DOHH2 (cell line): ENCODE results near the gene COPE.

Experiments
- H3F3A ChIP-seq: fragments of 200-600 bp; sonication (generic), shearing (Covaris generic); 2 replicates; pipeline ENCODE4 v1.6.0; 2016; ENCODE audit warnings: antibody characterized with exemption, mild to moderate bottlenecking; ENCODE audit not compliant: control insufficient read depth, insufficient read depth
- H3K27ac ChIP-seq: fragments of 200-600 bp; sonication (generic); 2 replicates; pipeline ENCODE4 v1.5.1; 2014; ENCODE audit warnings: low read depth, mild to moderate bottlenecking, low read length, moderate library complexity
- H3K27me3 ChIP-seq: fragments of 200-600 bp; sonication (generic); 2 replicates; pipeline ENCODE4 v1.6.1; 2014; ENCODE audit warnings: mild to moderate bottlenecking, low read length, mixed read lengths; ENCODE audit not compliant: control insufficient read depth
- H3K36me3 ChIP-seq: fragments of 200-600 bp; sonication (generic); 2 replicates; pipeline ENCODE4 v1.6.1; 2014; ENCODE audit warnings: mild to moderate bottlenecking, low read length, moderate library complexity, mixed read lengths; ENCODE audit not compliant: control insufficient read depth
- H3K4me1 ChIP-seq: fragments of 200-600 bp; sonication (generic); 2 replicates; pipeline ENCODE4 v1.6.1; 2014; ENCODE audit warnings: mild to moderate bottlenecking, low read length, mixed read lengths; ENCODE audit not compliant: control insufficient read depth
- H3K4me2 ChIP-seq: fragments of 200-600 bp; sonication (generic); 2 replicates; pipeline ENCODE4 v1.6.0; 2014; ENCODE audit warnings: mild to moderate bottlenecking, low read length, moderate library complexity
- H3K4me3 ChIP-seq: fragments of 200-600 bp; sonication (generic); 2 replicates; pipeline ENCODE4 v1.5.1; 2014; ENCODE audit warnings: mild to moderate bottlenecking, low read length, mixed read lengths
- H3K79me2 ChIP-seq: fragments of 200-600 bp; sonication (generic); 2 replicates; pipeline ENCODE4 v1.6.1; 2014; ENCODE audit warnings: mild to moderate bottlenecking, low read length, mixed read lengths; ENCODE audit not compliant: control insufficient read depth
- H3K9me2 ChIP-seq: fragments of 200-600 bp; sonication (generic); replicated peaks from 2 replicates; pipeline ENCODE4 v1.6.1; 2014; ENCODE audit warnings: mild to moderate bottlenecking, low read length, mixed read lengths; ENCODE audit not compliant: control insufficient read depth
- H3K9me3 ChIP-seq: fragments of 200-600 bp; sonication (generic); 2 replicates; pipeline ENCODE4 v1.6.1; 2014; ENCODE audit warnings: antibody characterized with exemption, low read length, mixed read lengths; ENCODE audit not compliant: control insufficient read depth, insufficient read depth
- H4K20me1 ChIP-seq: fragments of 200-600 bp; sonication (generic); 2 replicates; pipeline ENCODE4 v1.6.0; 2014; ENCODE audit warnings: low read depth, mild to moderate bottlenecking, antibody characterized with exemption, low read length, moderate library complexity; ENCODE audit not compliant: control insufficient read depth, insufficient read depth
- EZH2phosphoT487 ChIP-seq: fragments of 200-600 bp; sonication (generic); IDR thresholded peaks from 2 replicates; pipeline ENCODE4 v1.6.1; 2017; ENCODE audit warnings: borderline replicate concordance, mild to moderate bottlenecking, antibody characterized with exemption, low read length, moderate library complexity, mixed read lengths
- TF ChIP-seq, protein P1 (sequence below): fragments of 200-600 bp; sonication (generic); IDR thresholded peaks from one replicate; pipeline ENCODE4 v1.5.1; 2014; ENCODE audit warnings: antibody characterized with exemption, mild to moderate bottlenecking, low read depth, low read length; ENCODE audit not compliant: poor library complexity, severe bottlenecking

Gene COPE

DNA sequence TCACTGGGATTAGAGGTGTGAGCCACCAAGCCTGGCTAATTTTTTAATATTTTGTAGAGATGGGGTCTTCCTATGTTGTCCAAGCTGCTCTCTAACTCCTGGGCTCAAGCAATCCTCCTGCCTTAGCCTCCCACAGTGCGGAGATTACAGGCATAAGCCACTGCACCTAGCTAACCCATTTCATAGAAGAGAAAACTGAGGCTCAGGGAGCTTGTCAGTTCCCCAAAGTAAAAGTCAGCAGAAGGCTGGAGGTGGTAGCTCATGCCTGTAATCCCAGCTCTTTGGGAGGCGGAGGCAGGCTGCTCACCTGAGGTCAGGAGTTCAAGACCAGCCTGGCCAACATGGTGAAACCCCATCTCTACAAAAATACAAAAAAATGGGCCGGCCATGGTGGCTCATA lies 30.7 kb upstream of the COPE start:
- Histone ChIP-seq H3K9me2 (no peaks in the 10 kb centered on the region), H3K4me1 (peaks cover 23% of the 10 kb centered on the region), H3K27me3 (peaks cover 4% of the 10 kb centered on the region), H3K9me3 (no peaks in the 10 kb centered on the region), H3K4me2 (no peak overlapping the region), H3K27ac (no peak overlapping the region), H3F3A (no peaks in the 10 kb centered on the region), H3K4me3 (no peak overlapping the region), H3K79me2 (no peaks in the 10 kb centered on the region), H3K36me3 (no peaks in the 10 kb centered on the region), H4K20me1 (no peaks in the 10 kb centered on the region)
- no peak for TF ChIP-seq EZH2phosphoT487
- TF ChIP-seq, protein P1, sequence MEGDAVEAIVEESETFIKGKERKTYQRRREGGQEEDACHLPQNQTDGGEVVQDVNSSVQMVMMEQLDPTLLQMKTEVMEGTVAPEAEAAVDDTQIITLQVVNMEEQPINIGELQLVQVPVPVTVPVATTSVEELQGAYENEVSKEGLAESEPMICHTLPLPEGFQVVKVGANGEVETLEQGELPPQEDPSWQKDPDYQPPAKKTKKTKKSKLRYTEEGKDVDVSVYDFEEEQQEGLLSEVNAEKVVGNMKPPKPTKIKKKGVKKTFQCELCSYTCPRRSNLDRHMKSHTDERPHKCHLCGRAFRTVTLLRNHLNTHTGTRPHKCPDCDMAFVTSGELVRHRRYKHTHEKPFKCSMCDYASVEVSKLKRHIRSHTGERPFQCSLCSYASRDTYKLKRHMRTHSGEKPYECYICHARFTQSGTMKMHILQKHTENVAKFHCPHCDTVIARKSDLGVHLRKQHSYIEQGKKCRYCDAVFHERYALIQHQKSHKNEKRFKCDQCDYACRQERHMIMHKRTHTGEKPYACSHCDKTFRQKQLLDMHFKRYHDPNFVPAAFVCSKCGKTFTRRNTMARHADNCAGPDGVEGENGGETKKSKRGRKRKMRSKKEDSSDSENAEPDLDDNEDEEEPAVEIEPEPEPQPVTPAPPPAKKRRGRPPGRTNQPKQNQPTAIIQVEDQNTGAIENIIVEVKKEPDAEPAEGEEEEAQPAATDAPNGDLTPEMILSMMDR = no peak

- no peaks in the 10 kb centered on the region for H3F3A ChIP-seq
- no peaks in the 10 kb centered on the region for H3K9me2 ChIP-seq
- H3K4me2 ChIP-seq = no peak overlapping the region
- H4K20me1 ChIP-seq = no peaks in the 10 kb centered on the region
- TF ChIP-seq EZH2phosphoT487 = no peak
- TF ChIP-seq, protein P1 = no peak
- no peaks in the 10 kb centered on the region for H3K9me3 ChIP-seq
- no peaks in the 10 kb centered on the region for H3K36me3 ChIP-seq
- H3K27me3 ChIP-seq = peaks cover 4% of the 10 kb centered on the region
- H3K27ac ChIP-seq = no peak overlapping the region
- H3K4me3 ChIP-seq = no peak overlapping the region
- peaks cover 23% of the 10 kb centered on the region for H3K4me1 ChIP-seq
- no peaks in the 10 kb centered on the region for H3K79me2 ChIP-seq
Measured at GRCh38 chr19:18948976-18949356, 29.8 kb upstream of the COPE start.

DNA sequence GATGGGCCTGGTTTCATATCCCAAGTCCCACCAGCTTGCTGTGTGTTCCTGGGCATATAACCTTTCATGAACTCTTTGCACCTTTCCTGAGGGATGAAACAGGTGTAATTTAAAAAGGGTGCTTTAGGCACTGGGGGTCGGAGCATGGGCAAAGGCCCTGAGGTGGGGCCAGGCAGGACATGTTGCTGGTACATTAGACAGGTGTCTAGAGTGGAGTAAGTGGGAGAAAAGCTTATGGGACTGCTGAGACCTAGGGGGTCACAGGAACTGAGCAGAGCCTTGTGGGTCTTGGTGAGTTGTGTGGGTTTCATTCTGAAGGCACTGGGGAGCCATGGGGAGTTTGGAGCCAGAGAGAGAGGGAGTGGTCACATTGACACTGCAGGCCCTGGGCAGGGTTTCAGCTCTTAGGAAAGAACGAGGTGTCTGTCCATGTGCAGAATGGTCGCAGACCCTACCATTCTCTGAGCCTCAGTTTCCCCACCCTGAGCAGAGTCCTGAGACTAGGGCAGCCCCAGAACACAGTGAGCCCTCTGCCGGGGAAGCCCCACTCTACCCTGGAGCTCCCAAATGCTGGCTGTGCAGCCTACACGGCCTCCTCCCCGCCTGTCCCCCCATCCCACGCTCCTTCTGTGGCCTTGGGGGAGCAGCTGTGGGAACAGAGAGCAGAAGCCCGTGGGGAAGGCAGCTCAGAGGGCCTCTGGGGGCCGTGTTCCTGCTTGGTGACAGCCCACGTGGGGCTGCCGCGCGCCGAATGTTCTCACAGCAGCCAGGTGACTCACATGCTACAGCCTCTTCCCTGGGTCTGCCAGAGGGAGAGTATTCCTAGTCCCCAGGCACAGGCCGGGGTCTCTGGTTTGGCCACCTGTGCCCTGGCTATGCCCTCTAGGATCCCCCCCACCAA lies 29.1 kb upstream of the COPE start:
- Histone ChIP-seq H3K79me2 (no peaks in the 10 kb centered on the region), H3K9me2 (no peaks in the 10 kb centered on the region), H3K4me3 (no peak overlapping the region), H3K27me3 (peaks cover 8% of the 10 kb centered on the region), H3F3A (no peaks in the 10 kb centered on the region), H3K4me2 (no peak overlapping the region), H3K4me1 (peaks cover 23% of the 10 kb centered on the region), H3K36me3 (no peaks in the 10 kb centered on the region), H3K27ac (no peak overlapping the region), H3K9me3 (no peaks in the 10 kb centered on the region), H4K20me1 (no peaks in the 10 kb centered on the region)
- no peak for TF ChIP-seq EZH2phosphoT487
- TF ChIP-seq, protein P1 = no peak
